H1 (cell line): ENCODE results near the gene MANBA. TPM values are rescaled to one million over a fixed set of nuclear protein-coding genes. Genes with fewer than 3 reads are reported as not detected.

Experiments used
- polyA plus RNA-seq, 7 experiments: library from polyadenylated mRNA; depleted of rRNA in 3 of 7; stranded (reverse) in 5 of 7; unstranded in 2 of 7; fragments of >200 nt in 5 of 7; fragments of 200-250 nt in 2 of 7; gene quantifications; 1 replicate in 5 of 7; 2 replicates in 1 of 7; 4 replicates in 1 of 7; pipeline versions ENCODE4 v1.2.1 to v1.2.3, GENCODE V29; 2011 to 2013; ENCODE audit warnings: missing spikeins in 2 of 7, mixed read lengths in 2 of 7
- small RNA-seq: library from polyadenylated mRNA; stranded (forward); fragments of <200 nt; extraction: miRNeasy Mini kit (QIAGEN cat#:217004); gene quantifications from one replicate; pipeline ENCODE3, GENCODE V24; 2013; ENCODE audit not compliant: insufficient read depth
- total RNA-seq: library from RNA; stranded (reverse); fragmentation: NEBNext Ultra II Directional; extraction: Animal tissue kit (Norgen Biotek cat#: 25700); gene quantifications from 2 replicates; pipeline ENCODE4 v1.2.1, GENCODE V29; 2021

MANBA gene
- total and polyA plus RNA-seq, 2 of the 8 experiments (the other 6 are each of a cell fraction or from before 2014, with no cell fraction given): 22.9 to 27.8 TPM

Small RNA genes within 50 kb of the gene (small RNA-seq; reads per million reads assigned to genes)
- gene AC018797.1: not detected

Other genes with a start within 250 kb of the MANBA start
- 377 and 396 TPM in 2 replicates for gene UBE2D3, start 66.6 kb upstream of the MANBA start, total RNA-seq
- 411 and 544 TPM in 2 replicates for gene UBE2D3, start 66.6 kb upstream of the MANBA start, polyA plus RNA-seq (2011; rRNA removed)
- gene CISD2, start 108.0 kb upstream of the MANBA start, total RNA-seq: 47.5 and 48.3 TPM in 2 replicates
- 14.9 and 23.7 TPM in 2 replicates for gene CISD2, start 108.0 kb upstream of the MANBA start, polyA plus RNA-seq (2011; rRNA removed)